Stimulated activated CD8-positive, alpha-beta memory T cell treated with anti-CD3 and anti-CD28 coated beads, Interleukin-4, amount 100 ng/mL, for 48 hours (primary cell): ENCODE results near the gene DPP9.
"Not testable (repeated sequence)": the region's sequence is repeated elsewhere in the genome, so short reads cannot be mapped to it uniquely, and the experiment has no call there.

Source experiments
- DNase-seq: peaks from one replicate; pipeline ENCODE4 v3.0.0-alpha.2; 2020

DPP9 gene

DNA sequence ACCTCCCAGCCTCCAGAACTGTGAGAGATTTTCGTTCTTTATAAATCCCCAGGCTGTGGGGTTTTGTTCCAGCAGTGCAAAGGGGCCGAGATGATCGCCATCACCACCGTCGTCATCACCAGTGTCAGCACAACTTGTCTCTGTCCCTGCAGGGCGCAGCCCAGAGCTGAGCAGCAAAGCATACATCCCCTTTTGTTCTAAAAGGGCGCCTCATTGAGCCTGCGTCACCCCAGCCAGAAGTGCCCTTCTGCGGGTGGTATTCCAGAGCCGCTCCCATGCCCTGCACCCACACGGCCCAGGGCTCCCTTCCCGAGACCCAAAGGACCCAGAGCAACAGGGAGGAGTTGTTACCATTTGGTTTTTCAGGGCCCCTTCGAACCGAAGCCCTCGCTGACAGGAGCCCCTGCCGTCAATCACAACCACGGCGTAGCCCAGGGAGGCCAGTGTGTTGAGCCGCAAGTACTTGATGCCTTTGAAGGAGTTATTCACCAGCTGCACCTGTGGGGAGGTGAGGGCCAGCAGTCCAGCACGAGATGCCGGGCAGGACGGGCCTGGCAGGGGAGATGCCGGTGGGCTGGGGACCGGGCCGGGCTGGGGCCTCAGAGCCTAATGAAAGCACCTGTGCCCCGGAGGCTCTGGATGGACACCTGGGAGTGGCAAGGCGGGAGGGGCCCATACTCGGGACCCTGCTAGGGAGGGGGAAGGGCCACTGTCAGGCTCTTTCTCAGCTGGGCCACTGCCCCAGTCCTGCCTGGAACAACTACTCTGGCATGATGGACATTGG is 39.1 kb downstream of the DPP9 start:
- DNase-seq, result no peak

DNA sequence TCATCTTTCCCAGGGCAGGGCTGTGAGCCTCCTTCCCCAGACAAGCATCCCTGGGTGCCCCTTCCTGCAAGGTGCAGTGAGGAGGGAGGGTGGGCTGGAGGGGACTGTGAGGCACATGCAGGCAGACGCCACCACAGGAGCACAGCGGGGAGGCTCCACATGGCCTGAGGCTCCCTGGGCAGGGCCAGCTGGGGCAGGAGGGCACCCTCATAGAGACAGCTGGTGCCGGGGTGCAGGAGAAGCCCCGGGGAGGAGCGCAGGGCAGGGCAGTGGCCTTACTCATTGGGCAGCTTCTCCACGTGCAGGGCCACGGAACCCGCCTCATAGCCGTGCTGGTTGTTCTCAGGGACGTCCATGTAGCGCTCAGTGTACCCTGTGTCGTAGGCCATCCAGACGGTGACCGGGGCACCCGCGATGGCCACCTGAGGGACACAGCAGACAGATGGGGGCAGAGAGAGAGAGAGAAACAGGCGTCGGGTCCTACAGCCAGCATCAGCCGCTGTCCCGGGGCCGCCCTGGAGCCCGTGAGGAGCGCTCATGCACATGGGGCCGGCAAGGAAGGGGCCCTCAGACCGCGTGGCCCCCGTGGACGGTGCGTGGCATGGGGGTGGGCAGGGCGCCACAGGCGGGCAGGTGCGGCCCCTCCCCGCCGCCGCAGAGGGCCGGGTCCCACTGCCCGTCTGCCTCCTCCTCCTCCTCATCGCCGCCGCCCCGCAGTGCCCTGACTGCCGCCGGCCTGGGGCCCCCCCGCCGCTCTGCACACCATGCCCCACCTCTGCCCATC is 41.0 kb downstream of the DPP9 start:
- no peak for DNase-seq

DNA sequence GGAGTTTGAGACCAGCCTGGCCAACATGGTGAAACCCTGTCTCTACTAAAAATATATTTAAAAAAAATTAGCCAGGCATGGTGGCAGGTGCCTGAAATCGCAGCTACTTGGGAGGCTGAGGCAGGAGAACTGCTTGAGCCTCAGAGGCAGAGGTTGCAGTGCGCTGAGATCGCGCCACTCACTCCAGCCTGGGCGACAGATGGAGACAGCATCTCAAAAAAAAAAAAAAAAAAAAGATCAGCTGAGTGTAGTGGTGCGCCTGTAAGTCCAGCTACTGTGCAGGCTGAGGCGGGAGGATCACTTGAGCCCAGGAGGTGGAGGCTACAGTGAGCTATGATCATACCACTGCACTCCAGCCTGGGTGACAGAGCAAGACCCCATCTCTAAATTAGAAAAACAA is 43.6 kb downstream of the DPP9 start:
- DNase-seq, result not testable (repeated sequence)

DNA sequence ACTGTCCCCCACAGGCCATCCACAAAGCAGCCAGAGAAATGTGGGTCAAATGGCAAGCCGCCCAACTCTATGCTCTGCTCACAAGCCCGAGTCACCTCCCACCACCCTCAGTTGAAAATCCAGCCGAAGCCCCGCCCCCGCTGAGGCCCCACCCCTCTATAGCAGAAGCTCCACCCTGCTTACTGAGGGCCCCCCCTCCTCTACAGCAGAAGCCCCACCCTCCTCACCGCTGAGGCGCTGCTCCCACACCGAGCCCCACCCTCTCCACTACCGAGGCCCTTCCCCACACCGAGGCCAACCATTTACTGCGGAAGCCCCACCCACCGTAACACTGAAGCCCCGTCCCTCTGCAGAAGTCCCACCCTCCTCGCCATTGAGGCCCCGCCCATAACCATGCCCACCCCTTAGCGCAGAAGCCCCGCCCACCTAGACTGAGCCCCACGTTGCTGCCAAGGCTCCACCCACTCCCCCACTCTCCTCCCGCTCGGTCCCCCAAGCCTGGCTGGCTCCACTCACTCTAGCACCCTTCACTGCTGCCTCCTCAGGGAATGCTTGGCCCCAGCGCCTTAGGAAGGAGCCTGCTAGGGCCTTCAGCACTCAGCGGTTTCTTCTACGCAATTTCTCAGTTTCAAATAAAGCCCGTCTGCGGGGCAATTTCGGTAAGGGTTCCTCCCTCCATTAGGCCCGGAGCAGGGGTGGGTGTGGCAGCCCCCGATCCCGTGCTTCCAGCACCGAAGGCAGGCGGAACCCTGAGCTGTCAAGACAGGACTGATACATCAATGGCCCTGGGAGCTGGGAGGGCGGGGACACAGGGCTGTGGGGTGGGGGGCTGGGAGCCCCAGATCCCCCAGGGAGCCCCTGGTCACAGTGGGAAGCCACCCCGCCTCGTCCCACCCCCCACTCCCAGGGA is 44.5 kb downstream of the DPP9 start:
- peak; percentile 43 for DNase-seq

DNA sequence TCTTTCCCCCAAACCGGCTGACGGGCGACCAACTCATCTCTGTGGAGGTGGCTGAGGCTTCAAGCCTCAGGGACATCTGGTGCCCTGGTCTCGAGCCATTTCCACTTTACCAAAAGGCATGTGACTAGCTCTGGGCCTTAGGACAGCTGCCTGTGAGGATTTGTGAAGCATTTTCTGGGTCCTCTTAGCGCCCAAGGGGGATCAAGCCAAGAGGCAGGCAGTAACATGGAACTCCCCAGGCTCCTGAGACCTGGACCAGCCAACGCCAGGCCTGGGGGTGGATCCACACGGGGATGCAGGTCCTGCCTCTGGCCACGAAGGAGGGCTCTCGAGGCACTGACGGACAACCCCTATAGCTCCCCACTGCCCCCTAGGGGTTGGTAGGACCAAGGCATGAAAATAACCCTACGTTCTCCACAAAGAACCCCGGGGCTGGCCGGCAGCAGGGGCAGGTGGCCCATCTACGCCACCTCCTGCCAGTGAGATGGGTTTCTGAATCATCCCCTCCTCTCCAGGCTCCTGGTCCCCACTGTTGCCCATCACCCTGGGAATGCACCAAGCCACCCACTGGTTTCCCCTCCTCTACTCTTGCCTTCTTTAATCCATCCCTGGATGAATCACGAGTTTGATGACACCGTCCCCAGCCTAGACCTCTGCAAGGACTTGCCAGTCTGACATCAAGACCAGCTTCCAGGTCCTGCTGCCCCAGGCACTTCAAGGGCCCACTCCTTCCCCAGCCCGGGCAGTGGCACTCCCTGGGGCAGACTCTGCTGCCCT is 46.5 kb downstream of the DPP9 start:
- peak; percentile 63 for DNase-seq

DNA sequence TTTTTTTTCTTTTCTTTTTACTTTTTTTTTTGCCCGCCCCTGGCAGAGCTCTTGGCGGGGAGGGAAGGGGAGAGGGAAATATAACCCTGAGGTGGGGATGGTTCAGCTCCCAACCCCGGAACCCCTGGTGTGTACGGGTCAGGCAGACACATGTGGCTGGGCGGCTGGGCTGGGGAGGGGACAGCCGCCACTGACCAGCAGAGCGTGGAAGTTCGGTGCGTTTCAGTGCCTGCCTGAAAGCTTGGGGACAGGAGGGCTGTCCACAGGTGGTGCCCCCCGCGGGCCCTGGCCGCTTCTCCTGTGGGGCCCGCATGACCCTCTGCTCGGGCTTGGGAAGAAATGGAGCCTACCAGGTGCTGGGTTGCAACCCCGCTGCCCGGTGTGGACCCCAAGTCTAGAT is 48.3 kb downstream of the DPP9 start:
- no peak for DNase-seq

DNA sequence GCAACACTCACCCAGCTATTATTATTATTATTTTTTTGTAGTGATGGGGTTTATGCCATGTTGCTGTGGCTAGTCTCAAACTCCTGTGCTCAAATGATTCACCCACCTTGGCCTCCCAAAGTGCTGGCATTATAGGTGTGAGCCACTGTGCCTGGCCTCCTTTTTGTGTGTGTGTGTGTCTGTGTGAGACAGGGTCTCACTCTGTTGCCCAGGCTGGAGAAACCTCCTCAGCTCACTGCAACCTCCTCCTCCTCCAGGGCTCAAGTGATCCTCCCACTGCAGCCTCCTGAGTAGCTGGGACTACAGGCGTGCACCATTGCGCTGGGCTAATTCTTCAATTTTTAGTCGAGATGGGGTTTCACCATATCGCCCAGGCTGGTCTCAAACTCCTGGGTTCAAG is 49.9 kb downstream of the DPP9 start:
- DNase-seq, result no peak

DNA sequence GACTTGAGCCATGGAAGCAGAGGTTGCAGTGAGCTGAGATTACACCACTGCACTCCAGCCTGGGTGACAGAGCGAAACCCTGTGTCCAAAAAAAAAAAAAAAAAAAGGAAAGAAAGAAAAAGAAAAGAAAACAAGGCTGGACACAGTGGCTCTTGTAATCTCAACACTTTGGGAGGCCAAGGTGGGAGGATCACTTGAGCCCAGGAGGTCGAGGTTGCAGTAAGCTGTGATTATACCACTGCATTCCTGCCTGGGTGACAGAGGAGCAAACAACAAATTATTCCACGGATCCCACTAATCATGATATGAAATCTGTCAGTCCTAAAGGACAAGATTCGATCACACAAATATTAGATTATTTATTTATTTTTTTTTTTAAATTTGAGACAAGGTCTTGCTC is 50.4 kb downstream of the DPP9 start:
- no peak for DNase-seq

DNA sequence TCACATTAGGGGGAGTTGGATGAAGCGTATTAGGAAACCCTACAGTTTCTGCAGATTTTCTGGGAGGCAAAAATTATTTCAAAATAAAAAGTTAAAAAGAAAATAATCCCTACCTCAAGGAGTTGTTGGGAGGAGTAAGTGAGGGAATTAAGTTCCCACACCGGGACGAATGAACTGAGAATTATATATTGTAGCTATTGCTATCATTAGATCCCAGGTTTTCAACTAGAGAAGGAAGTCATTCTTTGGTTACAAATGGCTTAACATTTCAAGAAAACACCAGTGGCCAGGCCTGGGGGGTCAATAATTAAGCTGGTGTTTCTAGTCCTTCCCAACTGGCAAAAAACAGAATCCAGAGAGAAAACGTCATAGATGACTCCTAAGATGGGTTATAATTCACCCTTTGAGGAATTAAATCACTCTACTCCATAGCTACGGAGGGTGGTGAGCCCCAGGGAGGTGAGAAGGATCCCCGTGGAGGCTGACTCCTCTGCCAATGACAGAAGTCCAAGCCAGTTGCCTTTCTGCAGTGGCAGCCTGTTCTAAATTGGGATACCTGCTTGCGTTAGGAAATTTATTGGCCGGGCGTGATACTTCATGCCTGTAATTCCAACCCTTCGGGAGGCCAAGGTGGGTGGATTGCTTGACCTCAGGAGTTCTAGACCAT is 52.3 kb downstream of the DPP9 start:
- no peak for DNase-seq

DNA sequence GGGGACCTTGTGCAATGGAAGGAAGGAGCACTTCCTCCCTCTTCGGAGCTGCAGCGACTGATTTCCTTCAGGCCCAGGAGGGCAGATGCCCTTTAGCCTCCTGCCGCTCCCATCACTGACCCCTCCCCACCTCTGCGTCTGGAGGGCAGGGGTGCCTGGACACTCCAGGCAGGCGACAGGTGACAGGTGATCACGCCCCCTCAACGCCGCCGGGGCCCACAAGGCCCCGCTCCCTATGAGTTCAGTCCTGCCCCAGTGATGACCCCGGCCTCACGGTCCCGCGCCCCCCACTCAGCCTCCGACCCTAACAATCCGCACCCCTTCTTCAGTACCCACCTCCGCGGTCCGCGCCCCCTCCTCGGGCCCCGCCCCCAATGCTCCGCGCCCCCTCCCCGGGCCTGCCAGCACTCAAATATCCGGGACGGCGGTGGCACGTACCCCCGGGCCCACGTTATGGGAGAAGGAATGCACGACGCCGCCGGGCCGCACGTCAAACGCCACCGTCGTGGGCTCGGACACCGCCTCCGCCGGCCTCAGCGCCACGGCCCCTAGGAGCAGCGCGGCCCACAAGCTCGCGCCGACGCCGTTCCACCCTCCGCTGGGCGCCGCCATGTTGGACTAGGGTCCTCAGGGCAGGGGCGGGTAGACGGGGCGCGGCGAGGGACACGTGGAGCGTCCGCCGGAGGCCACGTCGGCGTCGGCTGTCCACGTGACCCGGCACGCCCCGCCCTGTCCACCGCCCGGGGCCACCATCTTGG is 53.7 kb downstream of the DPP9 start, which contains the start of gene MYDGF:
Gene MYDGF (minus strand): TSS at position 620 of the 758 bp plus-strand sequence. CDS start 8 bp downstream, at position 612.
- peak; percentile 96 for DNase-seq

DNA sequence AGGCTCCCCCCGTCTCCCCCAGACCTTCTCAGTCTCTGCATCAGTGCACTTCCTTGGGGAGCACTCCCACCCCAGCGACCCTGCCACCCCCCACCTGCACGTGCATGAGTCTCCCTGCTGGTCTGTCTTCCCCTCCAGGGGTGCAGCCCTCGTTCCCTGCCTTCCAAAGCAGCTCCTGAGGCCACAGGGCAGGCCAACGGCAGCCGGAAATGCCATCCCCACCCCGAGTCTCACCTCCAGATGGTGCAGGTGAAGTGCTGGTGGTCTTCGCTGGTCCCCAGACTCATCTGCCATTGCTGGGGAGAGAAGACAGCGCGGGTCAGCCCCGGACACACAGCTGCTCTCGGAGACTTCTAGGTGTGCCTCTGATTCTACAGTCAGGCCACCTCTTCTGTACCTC is 59.0 kb downstream of the DPP9 start:
- DNase-seq, result no peak

DNA sequence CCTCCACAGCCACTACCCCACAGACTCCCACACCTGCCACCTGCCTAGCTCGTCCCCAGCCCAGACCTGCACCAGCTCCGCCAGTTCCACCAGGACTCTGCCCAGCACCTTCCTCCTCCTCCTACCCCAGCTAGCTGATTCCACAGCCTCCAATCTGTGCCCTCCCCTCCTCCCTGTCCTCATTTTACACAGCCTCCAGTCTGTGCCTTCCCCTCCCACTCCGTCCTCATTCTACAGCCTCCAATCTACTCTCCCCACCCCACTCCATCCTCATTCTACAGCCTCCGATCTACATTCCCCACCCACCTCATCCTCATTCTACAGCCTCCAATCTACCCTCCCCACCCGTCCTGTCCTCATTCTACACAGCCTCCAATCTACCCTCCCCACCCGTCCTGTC is 60.8 kb downstream of the DPP9 start:
- DNase-seq, result no peak

DNA sequence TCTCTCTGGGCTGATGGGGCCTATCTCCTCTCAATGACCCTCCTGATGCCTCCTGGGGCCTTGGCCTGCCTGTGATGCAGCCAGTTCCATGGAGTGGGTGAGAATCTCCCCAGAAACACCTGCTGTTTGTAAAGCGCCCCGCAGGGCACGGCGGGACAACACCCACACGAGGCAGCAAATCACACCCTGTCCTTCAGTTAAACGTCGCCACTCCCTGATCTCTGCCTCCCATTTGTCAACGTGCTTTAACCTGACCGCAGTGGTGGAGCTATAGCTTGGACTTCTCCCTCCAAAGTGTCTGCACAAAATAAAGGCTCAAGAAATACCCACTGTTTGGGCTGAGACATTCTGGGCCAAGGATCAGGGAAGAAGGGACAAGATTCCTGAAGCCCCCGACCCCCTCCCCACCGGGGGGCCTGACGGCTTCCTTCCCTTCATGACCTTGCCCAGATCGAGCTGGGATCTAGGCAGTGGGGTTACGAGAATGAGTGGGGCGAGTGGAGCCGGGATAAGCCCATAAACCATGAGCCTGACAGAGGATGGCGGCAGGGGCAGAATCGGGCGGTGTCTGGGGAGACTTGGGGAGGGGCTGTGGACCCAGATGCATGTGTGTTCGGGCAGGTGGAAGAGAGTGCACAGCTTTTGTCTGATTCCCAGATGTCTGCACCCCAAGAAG is 61.5 kb downstream of the DPP9 start:
- no peak for DNase-seq

DNA sequence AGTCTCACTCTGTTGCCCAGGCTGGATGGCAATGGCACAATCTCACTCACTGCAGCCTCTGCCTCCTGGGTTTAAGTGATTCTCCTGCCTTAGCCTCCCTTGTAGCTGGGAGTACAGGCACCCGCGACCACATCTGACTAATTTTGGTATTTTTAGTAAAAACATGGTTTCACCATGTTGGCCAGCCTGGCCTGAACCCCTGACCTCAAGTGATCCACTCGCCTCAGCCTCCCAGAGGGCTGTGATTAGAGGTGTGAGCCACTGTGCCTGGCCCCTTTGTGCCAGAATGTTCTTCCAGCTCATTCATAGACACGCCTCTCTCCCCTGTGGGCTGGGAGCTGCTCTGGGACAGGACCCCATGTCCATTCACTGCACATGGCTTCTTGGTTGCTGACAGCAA is 62.6 kb downstream of the DPP9 start:
- no peak for DNase-seq

DNA sequence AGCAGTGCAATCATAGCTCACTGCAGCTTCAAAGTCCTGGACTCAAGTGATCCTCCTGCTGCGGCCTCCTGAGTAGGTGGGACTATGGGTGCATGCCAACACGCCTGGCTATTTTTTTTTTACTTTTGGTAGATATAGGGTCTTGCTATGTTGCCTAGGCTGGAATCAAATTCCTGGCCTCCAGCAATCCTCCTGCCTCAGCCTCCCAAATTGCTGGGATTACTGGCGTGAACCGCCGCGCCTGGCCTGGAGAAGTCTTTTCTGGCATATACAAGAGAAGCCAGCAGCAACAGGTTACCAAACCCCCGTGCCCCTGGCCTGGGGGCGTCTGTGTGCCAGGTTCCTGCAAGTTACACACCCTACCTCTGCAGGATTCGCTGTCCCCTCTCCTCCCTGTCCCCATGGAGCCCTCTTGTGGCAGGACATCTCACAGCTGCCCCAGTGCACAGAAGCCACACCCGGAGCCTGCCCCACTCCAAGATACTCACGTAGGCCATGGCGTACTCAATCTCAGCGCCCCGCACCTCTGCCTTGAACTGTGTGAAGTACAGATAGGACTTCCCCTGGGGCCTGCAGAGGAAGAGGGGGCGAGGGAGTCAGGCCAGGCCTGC is 63.4 kb downstream of the DPP9 start:
- DNase-seq, result no peak

DNA sequence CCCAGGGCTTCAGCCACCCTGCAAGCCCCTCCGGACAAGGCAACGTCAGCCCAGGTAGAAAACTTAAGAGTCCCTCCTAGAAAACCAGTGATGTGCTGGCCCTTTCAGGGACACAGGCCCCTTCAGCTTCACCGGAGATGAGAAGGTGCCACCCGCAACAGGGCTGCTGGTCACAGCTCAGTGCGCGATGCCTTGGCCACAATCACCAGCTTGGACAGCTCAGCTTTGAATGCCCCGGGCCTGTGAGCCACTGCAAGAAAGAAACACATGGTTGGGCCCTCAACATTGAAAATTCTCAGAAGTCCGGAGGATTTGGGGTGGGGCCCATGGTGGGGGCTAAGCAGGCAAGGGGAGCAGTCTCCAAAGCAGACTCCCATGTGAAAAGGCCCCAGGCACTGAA is 65.8 kb downstream of the DPP9 start:
- no peak for DNase-seq

DNA sequence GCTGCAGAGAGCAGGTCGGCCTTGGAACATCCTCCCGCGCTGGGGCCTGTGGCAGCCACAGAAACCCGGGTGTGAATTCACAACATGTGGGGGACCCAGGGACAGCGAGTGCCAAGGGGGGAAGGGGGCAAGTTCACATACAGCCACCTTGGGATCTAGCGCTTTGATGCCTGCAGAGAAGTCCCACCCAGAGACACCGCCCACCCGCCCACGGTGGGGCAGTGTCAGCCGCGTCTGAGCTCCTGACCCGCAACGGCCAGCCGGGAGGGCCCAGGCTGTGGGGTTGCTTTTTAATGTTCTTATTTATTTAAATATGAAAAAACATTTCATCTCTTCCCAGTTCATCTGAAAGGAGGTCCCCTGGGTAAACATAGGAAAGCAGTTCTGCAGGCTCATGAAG is 66.4 kb downstream of the DPP9 start:
- DNase-seq, result no peak

DNA sequence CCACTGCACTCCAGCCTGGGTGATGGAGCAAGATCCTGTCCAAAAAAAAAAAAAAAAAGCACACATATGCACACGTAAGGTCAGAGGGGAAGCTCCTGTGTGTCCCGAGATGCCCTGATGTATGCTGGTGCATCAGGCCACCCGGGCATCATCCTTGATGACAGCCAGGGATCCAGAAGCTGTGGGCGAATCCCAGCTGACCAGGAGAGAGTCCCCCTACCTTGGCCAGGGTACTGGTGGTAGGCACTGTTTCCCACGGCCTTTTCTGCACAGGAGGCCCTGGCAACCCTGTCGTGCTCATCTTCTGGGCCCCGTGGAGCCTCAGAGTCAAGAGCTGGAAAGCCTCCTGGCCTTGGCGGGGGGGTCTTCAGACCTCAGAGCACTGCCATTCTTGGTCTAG is 67.5 kb downstream of the DPP9 start:
- no peak for DNase-seq

DNA sequence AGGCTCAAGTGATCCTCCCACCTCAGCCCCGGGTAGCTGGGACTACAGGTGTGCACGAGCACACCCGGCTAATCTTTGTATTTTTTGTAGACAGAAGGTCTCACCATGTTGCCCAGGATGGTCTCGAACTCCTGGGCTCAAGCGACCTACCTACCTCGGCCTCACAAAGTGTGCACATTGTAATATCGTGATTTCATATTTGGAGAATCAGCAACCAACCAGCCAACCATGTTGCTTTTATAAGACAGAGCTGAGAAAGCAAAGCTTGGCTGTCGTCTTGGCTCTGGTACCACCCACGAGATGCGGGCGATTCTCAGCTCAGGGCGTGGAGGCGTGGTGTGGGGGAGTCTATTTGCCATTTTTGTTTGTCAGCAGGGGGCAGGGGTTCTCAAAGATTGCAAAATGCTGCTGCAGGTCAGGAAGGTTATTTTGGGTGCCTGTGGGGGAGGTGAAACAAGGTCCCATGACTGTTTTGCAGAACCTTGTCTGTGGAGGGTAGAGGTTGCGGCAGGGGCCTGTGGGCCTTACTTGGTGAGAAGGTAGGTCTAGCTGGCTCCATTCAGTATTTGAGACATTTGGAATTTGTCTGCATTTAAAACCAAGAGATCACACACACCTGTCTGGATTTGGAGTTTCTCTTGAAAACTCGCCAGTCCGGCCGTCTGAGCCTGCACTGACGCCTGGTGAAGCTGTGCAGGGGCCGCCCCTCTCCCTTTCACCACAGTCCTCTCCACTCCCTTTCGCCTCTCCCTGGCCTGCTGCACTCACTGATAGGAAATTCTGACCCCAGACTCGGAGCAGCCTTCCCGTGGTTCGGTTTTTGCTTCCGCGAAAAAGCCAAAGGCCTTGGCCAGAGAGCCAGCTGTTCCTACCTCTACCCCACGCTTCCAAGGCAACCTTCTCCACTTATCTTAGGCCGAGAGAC is 68.9 kb downstream of the DPP9 start:
- DNase-seq, result no peak
